Thymus (tissue), 11 donors: ENCODE results near the gene FBH1. TPM values are rescaled to one million over a fixed set of nuclear protein-coding genes. Genes with fewer than 3 reads are reported as not detected.

Experiments
- DNase-seq, 9 donors: peaks; one replicate each; pipeline ENCODE4 v3.0.0-alpha.2; 2013; ENCODE audit warnings: low spot score in 9 of 9, low read depth in 6 of 9, missing footprints in 1 of 9
- H3K27ac ChIP-seq, 2 donors: one replicate each; pipeline ENCODE4 v1.5.1; 2013; ENCODE audit warnings: control low read depth in 1 of 2, low read depth in 1 of 2, low read length in 1 of 2, mild to moderate bottlenecking in 1 of 2, moderate library complexity in 1 of 2
- H3K27me3 ChIP-seq, 2 donors: one replicate each; pipeline ENCODE4 v1.5.1; 2013; ENCODE audit warnings: low read length in 1 of 2; ENCODE audit not compliant: control insufficient read depth in 2 of 2, insufficient read depth in 1 of 2
- H3K36me3 ChIP-seq, 2 donors: one replicate each; pipeline ENCODE4 v1.5.1; 2013; ENCODE audit warnings: low read length in 1 of 2, mild to moderate bottlenecking in 1 of 2, moderate library complexity in 1 of 2; ENCODE audit not compliant: control insufficient read depth in 2 of 2, insufficient read depth in 2 of 2
- H3K4me1 ChIP-seq, 2 donors: one replicate each; pipeline ENCODE4 v1.5.1; 2013; ENCODE audit warnings: low read length in 2 of 2; ENCODE audit not compliant: control insufficient read depth in 2 of 2, insufficient read depth in 2 of 2
- H3K4me3 ChIP-seq, 2 donors: one replicate each; pipeline ENCODE4 v1.5.1; 2013; ENCODE audit warnings: low read length in 2 of 2, control low read depth in 1 of 2, mild to moderate bottlenecking in 1 of 2
- H3K9me3 ChIP-seq, 2 donors: one replicate each; pipeline ENCODE4 v1.5.1; 2013; ENCODE audit warnings: low read length in 1 of 2, mild to moderate bottlenecking in 1 of 2; ENCODE audit not compliant: control insufficient read depth in 2 of 2, insufficient read depth in 1 of 2
- WGBS: extraction: QIAGEN DNeasy Blood & Tissue Kit; methylation state at CpG from one replicate; pipeline ENCODE4 v1.1.7; 2013; 5-methylcytosine and 5-hydroxymethylcytosine counted together
- polyA plus RNA-seq: library from polyadenylated mRNA; stranded (reverse); fragments of 200-250 nt; gene quantifications from one replicate; pipeline ENCODE4 v1.2.3, GENCODE V29; 2013
- total RNA-seq: library from RNA; stranded (reverse); fragments of 120-200 nt; gene quantifications from one replicate; pipeline ENCODE4 v1.2.4, GENCODE V29; 2013
- donor health status: healthy.

Gene FBH1
- total and polyA plus RNA-seq, 2 donors: 52.8 to 97.8 TPM

- no peak for DNase-seq
- Histone ChIP-seq H3K36me3 (peaks cover 9 to 10% of the 10 kb centered on the region in 2 donors), H3K27me3 (no peaks in the 10 kb centered on the region), H3K4me1 (peaks cover 29 to 42% of the 10 kb centered on the region in 2 donors), H3K4me3 (peak overlapping the region; percentile 55 to 77), H3K27ac (no peak overlapping the region), H3K9me3 (no peaks in the 10 kb centered on the region)
- 47% methylated on average over 10 of the region's 10 CpGs for WGBS
Measured at GRCh38 chr10:5888351-5888750, 1.7 kb upstream of the FBH1 start.

- Histone ChIP-seq H3K27me3 (no peaks in the 10 kb centered on the region), H3K27ac (peak overlapping the region; percentile 49 to 64), H3K4me3 (peak overlapping the region; percentile 77 to 81), H3K4me1 (peaks cover 33 to 47% of the 10 kb centered on the region in 2 donors), H3K9me3 (no peaks in the 10 kb centered on the region), H3K36me3 (peaks cover 5 to 6% of the 10 kb centered on the region in 2 donors)
- DNase-seq: peak in 3 of 9 donors; percentile 31 to 55 (median 35)
- under 1% methylated on average over 80 of the region's 80 CpGs for WGBS
Measured at GRCh38 chr10:5888843-5889623, 1.0 kb upstream of the FBH1 start.

- peaks cover 46 to 60% of the 10 kb centered on the region in 2 donors for H3K4me1 ChIP-seq
- no peaks in the 10 kb centered on the region for H3K9me3 ChIP-seq
- peak in 2 of 9 donors; percentile 26 to 45 for DNase-seq
- WGBS: 1% methylated on average over 40 of the region's 40 CpGs
- peak overlapping the region; percentile 54 to 59 for H3K27ac ChIP-seq
- H3K4me3 ChIP-seq: peak overlapping the region; percentile 74 to 77
- no peaks in the 10 kb centered on the region for H3K27me3 ChIP-seq
- peaks cover 4 to 11% of the 10 kb centered on the region in 2 donors for H3K36me3 ChIP-seq
Measured at GRCh38 chr10:5890452-5890915, 441 bp downstream of the FBH1 start.

- H3K4me3 ChIP-seq: peak overlapping the region; percentile 74 to 77
- peaks cover 51 to 66% of the 10 kb centered on the region in 2 donors for H3K4me1 ChIP-seq
- 86% methylated on average over 7 of the region's 7 CpGs for WGBS
- DNase-seq: no peak
- H3K36me3 ChIP-seq: peaks cover 4 to 13% of the 10 kb centered on the region in 2 donors
- H3K27ac ChIP-seq: peak overlapping the region in 1 of 2 donors; percentile 59
- no peaks in the 10 kb centered on the region for H3K27me3 ChIP-seq
- H3K9me3 ChIP-seq: no peaks in the 10 kb centered on the region
Measured at GRCh38 chr10:5891009-5891408, 966 bp downstream of the FBH1 start.

- peaks cover 59 to 75% of the 10 kb centered on the region in 2 donors for H3K4me1 ChIP-seq
- no peaks in the 10 kb centered on the region for H3K9me3 ChIP-seq
- no peak for DNase-seq
- H3K36me3 ChIP-seq: peaks cover 4 to 22% of the 10 kb centered on the region in 2 donors
- H3K27me3 ChIP-seq: no peaks in the 10 kb centered on the region
- H3K4me3 ChIP-seq: peak overlapping the region; percentile 14 to 18
- peak overlapping the region; percentile 60 to 93 for H3K27ac ChIP-seq
- 94% methylated on average over 8 of the region's 8 CpGs for WGBS
Measured at GRCh38 chr10:5892007-5892406, 2.0 kb downstream of the FBH1 start.

GRCh38 chr10:5893321-5893720 is 3.3 kb downstream of the FBH1 start:
- 97% methylated on average over 2 of the region's 2 CpGs for WGBS
- Histone ChIP-seq H3K4me3 (no peak overlapping the region), H3K4me1 (peaks cover 57 to 73% of the 10 kb centered on the region in 2 donors), H3K9me3 (peaks cover 2 to 5% of the 10 kb centered on the region in 2 donors), H3K27me3 (no peaks in the 10 kb centered on the region), H3K36me3 (peaks cover 8 to 34% of the 10 kb centered on the region in 2 donors), H3K27ac (peak overlapping the region in 1 of 2 donors; percentile 93)
- no peak for DNase-seq

- H3K27me3 ChIP-seq: no peaks in the 10 kb centered on the region
- H3K27ac ChIP-seq: peak overlapping the region in 1 of 2 donors; percentile 93
- peaks cover 56 to 66% of the 10 kb centered on the region in 2 donors for H3K4me1 ChIP-seq
- 45% methylated on average over 4 of the region's 4 CpGs for WGBS
- H3K36me3 ChIP-seq: peaks cover 8 to 40% of the 10 kb centered on the region in 2 donors
- H3K4me3 ChIP-seq: no peak overlapping the region
- peak in 2 of 9 donors; percentile 23 to 62 for DNase-seq
- peaks cover 2 to 6% of the 10 kb centered on the region in 2 donors for H3K9me3 ChIP-seq
Measured at GRCh38 chr10:5894403-5894802, 4.4 kb downstream of the FBH1 start.

GRCh38 chr10:5894873-5895272 is 4.8 kb downstream of the FBH1 start:
- WGBS: 95% methylated on average over 8 of the region's 8 CpGs
- no peak for DNase-seq
- Histone ChIP-seq H3K4me1 (peaks cover 56 to 66% of the 10 kb centered on the region in 2 donors), H3K9me3 (peaks cover 2 to 6% of the 10 kb centered on the region in 2 donors), H3K27me3 (no peaks in the 10 kb centered on the region), H3K4me3 (no peak overlapping the region), H3K27ac (peak overlapping the region; percentile 74 to 93), H3K36me3 (peaks cover 8 to 42% of the 10 kb centered on the region in 2 donors)

GRCh38 chr10:5895365-5895764 is 5.3 kb downstream of the FBH1 start:
- DNase-seq: no peak
- Histone ChIP-seq H3K9me3 (peaks cover 2 to 6% of the 10 kb centered on the region in 2 donors), H3K27me3 (no peaks in the 10 kb centered on the region), H3K4me3 (peak overlapping the region in 1 of 2 donors; percentile 26), H3K36me3 (peaks cover 8 to 44% of the 10 kb centered on the region in 2 donors), H3K27ac (peak overlapping the region; percentile 83 to 93), H3K4me1 (peaks cover 56 to 66% of the 10 kb centered on the region in 2 donors)
- WGBS: 73% methylated on average over 3 of the region's 3 CpGs
